HG02588 (cell line): ENCODE data around the gene MAGIX.
"Not testable (repeated sequence)": the region's sequence is repeated elsewhere in the genome, so short reads cannot be mapped to it uniquely, and the experiment has no call there.

Experiments
- ATAC-seq: cut with Tn5 transposase; IDR thresholded peaks from one replicate; pipeline ENCODE4 v1.9.1; 2021; ENCODE audit warnings: mild to moderate bottlenecking, moderate library complexity; ENCODE audit not compliant: unreplicated experiment

The MAGIX gene

GRCh38 chrX:49162620-49163019 lies at the start of gene MAGIX:
MAGIX (plus strand) TSS chrX:49162758; CDS start chrX:49162890, 132 bp downstream.
- ATAC-seq: no peak

- ATAC-seq: no peak
Measured at GRCh38 chrX:49116076-49116475, 46.5 kb upstream of the MAGIX start.

GRCh38 chrX:49116716-49117115 lies 45.8 kb upstream of the MAGIX start:
- no peak for ATAC-seq

- ATAC-seq: no peak
Measured at GRCh38 chrX:49117581-49117980, 45.0 kb upstream of the MAGIX start.

- no peak for ATAC-seq
Measured at GRCh38 chrX:49120091-49120490, 42.5 kb upstream of the MAGIX start.

GRCh38 chrX:49122499-49122898 lies 40.1 kb upstream of the MAGIX start:
- ATAC-seq: no peak

GRCh38 chrX:49127742-49128258 lies 34.8 kb upstream of the MAGIX start:
- ATAC-seq: not testable (repeated sequence)

GRCh38 chrX:49129427-49129826 lies 33.1 kb upstream of the MAGIX start:
- no peak for ATAC-seq

- ATAC-seq: not testable (repeated sequence)
Measured at GRCh38 chrX:49132275-49132674, 30.3 kb upstream of the MAGIX start.

- ATAC-seq: no peak
Measured at GRCh38 chrX:49133759-49134158, 28.8 kb upstream of the MAGIX start.

GRCh38 chrX:49137492-49137891 lies 25.1 kb upstream of the MAGIX start:
- no peak for ATAC-seq

GRCh38 chrX:49139713-49140112 lies 22.8 kb upstream of the MAGIX start:
- ATAC-seq: no peak

- not testable (repeated sequence) for ATAC-seq
Measured at GRCh38 chrX:49142264-49142663, 20.3 kb upstream of the MAGIX start.

GRCh38 chrX:49143154-49143553 lies 19.4 kb upstream of the MAGIX start:
- not testable (repeated sequence) for ATAC-seq

GRCh38 chrX:49147282-49147681 lies 15.3 kb upstream of the MAGIX start:
- ATAC-seq: no peak

- no peak for ATAC-seq
Measured at GRCh38 chrX:49147936-49148335, 14.6 kb upstream of the MAGIX start.

GRCh38 chrX:49148390-49149100 lies 14.0 kb upstream of the MAGIX start:
- not testable (repeated sequence) for ATAC-seq

GRCh38 chrX:49149291-49149690 lies 13.3 kb upstream of the MAGIX start:
- not testable (repeated sequence) for ATAC-seq

- ATAC-seq: no peak
Measured at GRCh38 chrX:49153467-49153866, 9.1 kb upstream of the MAGIX start.

- ATAC-seq: no peak
Measured at GRCh38 chrX:49155243-49155899, 7.2 kb upstream of the MAGIX start.

GRCh38 chrX:49155900-49156837 lies 6.4 kb upstream of the MAGIX start:
- peak; percentile 92 for ATAC-seq
